Hematopoietic multipotent progenitor cell treated with erythropoietin and hydrocortisone succinate and interleukin-3 and kit ligand, for 15 days (in vitro differentiated cells): ENCODE measurements around the gene LHX4.
"Not testable (repeated sequence)": the region's sequence is repeated elsewhere in the genome, so short reads cannot be mapped to it uniquely, and the experiment has no call there.

Experiments
- DNase-seq: peaks from one replicate; pipeline ENCODE4 v3.0.0-alpha.2; 2015; ENCODE audit warnings: low spot score

Gene LHX4

DNA sequence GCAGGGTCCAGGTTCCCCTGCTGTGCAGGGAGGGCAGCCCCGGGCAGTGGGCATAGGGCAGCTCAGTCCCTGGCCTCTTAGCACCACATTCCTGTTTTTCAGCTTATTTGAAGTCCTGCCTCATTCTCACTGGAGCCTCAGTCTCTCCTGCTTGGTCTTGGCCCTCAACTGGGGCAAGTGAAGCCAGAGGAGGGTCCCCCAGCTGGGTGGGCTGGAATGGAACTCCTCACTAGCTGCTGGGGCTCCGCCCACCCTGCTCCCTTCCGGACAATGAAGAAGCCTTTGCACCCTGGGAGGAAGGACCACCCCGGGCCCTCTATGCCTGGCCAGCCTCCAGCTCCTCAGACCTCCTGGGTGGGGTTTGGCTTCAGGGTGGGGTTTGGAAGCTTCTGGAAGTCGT is 32.8 kb upstream of the LHX4 start:
- no peak for DNase-seq

DNA sequence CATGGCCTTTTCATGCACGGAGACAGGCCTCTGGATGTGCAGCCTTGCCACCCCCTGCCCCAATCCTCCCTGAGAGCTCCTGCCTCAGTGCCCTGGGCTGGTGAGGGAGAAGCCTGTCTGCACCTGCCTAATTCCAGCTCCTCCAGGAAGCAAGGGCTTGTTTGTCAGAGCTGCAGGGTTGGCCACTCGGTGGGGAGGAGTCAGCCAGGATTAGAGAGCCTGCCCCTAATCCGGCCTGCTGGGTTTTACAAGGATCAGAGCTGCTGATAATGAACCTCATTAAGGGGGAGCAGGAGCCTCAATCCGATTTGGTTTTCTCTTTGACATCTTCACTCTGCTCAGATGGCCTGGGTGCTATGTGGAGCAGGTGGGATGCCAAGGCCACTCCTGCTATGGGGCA is 31.9 kb upstream of the LHX4 start:
- DNase-seq: no peak

DNA sequence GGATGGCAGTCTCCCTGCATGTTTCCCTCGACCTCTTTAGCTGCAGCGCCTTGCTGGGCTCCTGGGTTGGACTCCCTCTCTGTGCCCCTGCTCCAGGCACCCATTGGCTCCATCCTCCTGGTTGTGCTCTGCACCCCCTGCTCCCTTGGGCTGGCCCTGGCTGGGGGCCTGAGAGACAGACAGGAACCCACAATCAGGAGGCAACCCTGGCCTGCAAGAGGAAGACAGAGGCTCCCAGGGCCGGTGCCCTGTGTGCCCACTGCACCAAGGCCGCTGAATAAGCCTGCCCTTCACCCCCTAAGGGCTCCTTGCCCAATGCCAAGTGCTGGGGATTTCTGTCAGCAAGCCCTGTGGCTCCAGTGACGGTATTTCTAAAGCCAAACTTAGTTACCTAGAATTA is 31.5 kb upstream of the LHX4 start:
- no peak for DNase-seq

DNA sequence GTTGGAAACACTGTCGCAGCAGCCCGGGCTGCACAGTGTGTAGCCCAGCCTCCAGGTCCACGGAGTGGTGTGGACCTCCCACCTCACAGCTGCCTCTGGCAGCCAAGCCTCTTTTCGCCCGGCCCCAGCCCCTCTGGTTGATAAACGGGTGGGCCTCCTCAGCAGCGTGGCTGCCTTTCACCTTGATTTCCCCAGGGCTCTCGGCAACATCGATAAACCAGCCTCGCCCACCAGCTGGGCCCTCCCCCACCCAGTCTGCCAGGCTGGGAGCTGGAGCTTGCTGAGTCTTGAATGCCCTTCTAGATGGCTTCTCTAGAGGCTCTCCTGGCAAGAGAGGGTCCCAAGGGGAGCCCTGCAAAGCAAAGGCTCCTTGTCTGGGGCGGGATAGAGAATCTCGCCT is 31.0 kb upstream of the LHX4 start:
- DNase-seq: no peak

DNA sequence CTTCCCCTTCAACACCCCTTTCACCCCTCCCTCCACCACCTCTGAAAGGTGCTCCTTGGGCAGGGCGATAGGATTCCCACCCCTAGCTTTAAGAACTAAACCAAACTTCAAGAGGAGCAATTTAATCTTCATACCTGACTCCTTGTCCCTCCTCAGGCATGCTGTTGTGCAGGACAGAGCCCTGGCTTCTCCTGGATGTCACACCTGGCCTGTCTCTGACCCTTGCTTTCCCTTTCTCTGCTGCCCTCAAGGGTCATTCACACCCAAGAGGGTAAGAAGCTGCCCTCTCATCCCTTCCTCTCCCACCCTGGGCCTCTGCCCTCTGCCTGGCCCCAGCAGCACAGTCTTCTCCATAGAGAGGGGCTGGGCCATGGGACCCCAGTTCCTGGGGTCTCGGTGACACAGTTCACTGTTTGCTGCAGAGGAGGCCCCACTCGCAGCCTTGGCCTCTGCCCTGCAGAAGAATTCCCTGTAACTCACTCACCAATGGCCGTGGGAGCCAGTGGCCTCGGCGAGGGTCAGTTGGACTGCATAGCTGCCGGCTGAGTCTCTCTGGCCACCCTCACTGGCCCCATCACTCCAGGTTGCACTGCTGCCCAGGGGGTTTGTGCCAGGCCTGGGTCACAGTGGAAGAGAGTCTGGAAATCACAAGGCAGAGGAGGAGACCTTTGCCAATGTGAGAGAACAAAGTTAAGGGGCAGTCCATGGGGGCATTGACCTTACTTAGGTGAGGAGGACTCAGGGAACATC is 28.4 kb upstream of the LHX4 start:
- DNase-seq: no peak

DNA sequence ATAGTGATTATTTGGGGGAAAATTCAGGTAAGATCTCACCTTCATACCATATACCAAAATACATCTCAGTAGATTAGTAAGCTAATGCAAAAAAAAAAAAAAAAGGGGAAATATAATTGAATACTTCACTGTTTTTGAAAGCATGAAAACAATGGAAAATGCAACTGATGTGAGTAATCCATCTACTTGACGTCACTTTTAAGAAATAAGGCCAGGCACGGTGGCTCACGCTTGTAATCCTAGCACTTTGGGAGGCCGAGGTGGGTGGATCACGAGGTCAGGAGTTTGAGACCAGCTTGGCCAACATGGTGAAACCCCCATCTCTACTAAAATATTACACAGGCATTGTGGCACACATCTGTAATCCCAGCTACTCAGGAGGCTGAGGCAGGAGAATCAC is 27.5 kb upstream of the LHX4 start:
- DNase-seq: not testable (repeated sequence)

DNA sequence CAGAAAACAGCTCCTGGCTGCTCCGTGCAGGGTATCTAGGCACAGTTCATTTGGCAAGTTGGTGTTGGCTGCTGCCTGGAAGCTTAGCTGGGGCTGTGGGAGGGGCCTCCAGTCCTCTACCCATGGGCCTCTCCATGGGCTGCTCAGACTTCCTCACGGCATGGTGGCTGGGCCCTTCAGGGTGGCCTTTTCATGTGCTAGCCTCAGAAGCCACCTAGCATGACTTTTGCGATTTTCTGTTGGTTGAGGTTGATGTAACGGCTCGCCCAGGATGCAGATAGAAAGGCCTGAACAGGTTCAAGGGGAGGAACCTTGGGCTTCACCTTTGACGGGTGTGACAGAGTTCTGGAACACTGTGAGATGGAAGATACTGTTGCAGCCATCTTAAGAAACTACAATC is 25.8 kb upstream of the LHX4 start:
- DNase-seq: no peak

DNA sequence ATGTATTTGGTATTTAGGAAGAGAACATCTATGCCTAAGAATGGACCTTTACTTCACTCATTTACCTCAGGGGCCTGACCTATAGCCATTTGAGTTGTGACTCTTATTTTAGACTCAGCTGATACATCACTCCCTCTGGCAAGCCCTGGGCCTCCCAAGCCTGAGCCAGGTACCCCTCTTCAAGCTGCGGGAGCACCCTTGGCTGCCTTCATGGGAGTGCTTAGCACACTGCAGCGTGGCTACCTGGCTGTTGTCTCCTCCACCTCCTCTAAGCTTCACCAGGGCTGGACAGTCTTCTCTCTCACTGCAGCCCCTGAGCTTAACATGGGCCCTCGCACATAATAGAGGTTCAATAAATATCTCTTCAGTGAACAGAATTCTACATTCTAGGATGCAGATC is 23.5 kb upstream of the LHX4 start:
- DNase-seq: no peak

DNA sequence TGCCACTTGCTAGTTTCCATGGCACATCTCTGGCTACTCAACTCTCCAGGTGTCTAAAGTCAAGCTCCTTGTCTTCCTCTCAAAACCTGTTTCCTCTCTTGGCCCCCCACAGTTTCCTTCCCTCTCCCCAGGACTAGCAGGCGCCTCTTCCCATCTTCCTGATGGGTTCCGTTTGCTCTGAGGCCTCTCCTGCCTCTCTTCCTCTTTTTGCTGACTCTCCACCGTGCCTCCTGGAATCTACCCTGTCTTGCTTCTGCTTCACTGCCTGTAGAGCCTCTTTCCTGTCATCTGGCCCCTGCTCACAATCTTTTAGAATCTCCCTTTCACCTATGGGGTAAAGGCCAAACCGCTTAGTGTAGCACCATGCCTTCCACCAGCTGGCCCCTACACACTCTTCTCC is 21.8 kb upstream of the LHX4 start:
- no peak for DNase-seq

DNA sequence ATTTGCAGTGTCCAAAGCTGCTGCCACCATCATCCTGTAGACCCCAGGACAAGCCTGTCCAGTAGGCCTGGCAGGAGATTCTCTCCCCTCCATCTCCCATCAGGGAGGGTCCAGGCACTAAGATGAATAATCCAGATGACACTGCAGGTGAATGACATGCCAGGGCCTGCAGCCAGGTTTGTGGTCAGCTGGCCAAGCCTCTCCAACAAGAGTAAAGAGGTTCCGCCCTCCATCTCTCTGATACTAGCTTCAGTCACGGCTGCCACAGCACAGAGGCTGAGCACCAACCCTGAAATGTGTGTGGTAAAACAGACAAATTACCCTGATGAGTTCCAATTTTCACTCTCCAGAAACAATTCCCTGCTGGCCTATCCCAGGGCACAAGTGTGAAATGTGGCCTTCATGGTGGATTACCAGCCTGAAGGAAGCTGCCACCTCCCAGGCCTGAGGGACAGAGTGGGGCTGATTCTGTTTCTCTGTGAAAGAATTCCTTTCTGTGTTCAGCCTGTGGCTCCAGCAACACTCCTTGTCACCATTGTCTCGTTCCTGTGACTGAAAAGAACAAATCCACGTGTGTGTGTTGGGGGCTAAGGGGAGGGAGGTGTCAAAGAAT is 19.9 kb upstream of the LHX4 start:
- no peak for DNase-seq

DNA sequence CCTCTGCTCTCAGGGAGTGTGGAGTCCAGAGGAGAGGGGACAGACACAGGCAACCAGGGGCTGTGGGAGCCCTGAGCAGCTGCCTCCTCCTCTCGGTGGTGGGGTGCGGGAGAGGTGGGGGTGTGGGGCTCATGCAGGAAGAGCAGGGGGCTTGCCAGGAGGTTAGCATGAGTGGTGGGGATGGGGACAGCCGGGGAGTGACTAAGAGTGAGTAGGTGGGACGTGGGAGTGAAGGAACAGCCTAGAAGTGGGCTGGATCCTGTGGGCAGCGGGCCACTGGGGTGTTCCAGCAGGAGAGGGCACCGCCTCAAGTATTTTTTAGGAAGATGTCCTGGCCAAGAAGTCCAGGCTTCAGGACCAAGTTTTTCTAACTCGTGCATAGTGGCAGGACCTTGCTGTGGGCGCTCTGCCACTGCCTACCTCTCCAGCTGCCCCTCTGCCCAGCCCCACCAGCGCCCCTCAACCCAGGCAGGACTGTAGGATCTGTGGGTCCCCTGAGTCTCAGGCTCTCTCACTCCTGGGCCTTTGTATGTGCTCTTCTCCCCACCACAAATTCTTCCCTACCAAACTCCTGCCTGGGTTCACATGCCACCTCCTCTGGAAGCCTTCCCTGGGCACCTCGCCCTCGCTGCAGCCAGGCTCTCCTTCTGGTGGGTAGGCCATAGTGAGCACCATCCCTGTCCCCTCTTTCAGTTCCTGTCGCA is 18.8 kb upstream of the LHX4 start:
- no peak for DNase-seq

DNA sequence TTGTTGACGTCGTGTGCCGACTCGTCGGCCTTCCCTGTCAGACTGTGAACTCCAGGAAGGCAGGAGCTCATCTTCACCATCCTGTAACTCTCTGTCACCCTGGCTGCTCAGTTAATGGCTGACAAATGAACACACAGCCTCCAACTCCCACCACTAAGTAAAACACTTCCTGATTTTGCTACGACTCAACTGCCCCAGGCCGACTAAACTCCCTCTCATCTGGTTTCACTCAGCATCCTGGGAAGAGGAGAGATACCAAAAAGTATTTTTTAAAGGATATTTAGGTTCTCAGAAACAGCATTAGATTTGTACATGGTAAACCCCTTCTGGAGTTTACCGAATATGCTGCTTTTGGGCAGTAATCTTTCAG is 18.2 kb upstream of the LHX4 start:
- DNase-seq: no peak

DNA sequence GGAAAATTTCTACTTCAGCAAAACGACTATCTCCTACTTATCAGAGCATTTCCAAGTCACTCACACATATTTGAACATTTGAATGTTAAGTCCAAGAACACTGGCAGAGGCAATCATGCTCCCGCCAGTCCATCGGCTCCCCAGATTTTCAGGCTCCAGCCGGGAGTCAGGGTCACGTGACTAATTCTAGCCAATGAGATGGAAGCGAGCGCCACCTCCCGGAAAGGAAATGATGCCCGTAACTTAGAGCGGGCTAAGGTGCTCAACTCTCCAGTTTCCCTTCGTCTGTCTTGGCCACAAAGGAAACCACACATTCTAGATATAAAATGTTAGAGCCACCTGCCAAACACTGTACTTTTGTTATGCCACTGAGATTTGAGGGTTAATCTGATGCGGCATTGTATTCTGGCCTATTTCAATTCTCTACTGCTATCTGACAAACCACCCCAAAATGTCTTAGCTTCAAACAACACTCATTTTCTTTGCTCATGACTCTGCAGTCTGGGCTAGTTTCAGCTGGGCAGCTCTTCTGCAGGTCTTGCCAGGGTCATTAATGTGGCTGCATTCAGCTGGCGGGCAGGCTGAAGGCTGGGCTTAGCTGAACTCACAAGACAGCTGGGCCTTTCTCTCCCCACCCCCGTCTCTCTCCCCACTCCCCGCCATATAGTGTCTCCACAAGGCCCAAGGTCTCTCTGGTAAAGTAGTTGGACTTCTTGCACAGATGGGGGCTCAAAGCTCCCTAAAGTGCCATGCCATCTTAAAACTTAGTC is 16.5 kb upstream of the LHX4 start:
- peak; percentile 35 for DNase-seq

DNA sequence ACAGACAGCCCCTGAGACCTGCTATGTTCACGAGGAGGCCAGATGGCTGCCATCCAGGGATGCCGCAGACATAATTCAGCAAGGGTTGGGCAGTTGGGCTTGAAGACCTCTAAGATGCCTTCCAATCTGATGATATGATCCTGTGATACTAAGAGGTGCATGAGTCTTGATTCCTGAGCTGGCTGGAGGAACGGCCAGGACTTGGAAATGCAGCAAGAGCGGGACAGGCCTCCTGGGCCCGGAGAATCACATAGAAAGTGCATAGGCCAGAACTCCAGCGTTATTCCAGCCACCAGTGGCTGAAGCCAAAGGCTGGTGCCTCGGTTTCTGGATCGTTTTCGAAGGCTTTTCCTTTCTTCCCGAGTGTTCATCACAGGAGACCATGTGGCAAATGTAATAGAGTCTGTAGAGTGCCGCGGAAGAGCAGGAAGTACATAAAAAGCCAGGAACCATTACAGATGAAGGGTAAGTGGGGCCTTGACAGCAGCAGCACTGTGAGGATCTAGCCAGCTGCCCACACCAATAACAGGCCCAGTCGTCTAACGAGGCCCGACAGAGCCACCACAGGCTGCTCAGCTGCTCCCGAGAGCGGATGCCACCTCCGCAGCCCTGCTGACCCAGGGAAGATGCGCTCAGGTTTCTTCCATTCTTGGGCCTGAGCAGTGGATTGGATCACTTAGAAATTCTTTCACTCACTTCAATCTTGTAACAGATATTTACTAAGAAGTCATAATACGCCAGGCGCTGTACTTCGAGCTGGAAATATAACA is 14.0 kb upstream of the LHX4 start:
- DNase-seq: no peak

DNA sequence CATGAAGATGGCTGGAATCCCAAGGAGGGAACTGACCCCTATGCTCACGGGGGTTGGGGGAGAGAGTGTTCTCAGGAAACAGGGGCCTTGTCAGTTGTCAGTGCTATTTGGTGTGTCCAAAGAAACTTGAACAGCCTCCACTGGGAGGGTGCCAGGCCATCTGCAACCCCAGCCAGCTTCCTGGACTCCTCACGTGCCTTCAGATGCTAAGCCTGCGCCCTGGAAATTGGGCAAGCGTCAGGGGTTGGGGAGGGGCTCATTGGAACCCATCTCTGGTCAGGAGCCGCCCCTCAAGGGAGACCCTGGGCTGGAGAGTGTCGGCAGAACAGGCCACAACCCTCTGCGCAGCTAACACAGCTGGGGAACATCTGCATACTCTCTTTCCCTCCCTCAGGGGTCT is 13.1 kb upstream of the LHX4 start:
- DNase-seq: no peak

DNA sequence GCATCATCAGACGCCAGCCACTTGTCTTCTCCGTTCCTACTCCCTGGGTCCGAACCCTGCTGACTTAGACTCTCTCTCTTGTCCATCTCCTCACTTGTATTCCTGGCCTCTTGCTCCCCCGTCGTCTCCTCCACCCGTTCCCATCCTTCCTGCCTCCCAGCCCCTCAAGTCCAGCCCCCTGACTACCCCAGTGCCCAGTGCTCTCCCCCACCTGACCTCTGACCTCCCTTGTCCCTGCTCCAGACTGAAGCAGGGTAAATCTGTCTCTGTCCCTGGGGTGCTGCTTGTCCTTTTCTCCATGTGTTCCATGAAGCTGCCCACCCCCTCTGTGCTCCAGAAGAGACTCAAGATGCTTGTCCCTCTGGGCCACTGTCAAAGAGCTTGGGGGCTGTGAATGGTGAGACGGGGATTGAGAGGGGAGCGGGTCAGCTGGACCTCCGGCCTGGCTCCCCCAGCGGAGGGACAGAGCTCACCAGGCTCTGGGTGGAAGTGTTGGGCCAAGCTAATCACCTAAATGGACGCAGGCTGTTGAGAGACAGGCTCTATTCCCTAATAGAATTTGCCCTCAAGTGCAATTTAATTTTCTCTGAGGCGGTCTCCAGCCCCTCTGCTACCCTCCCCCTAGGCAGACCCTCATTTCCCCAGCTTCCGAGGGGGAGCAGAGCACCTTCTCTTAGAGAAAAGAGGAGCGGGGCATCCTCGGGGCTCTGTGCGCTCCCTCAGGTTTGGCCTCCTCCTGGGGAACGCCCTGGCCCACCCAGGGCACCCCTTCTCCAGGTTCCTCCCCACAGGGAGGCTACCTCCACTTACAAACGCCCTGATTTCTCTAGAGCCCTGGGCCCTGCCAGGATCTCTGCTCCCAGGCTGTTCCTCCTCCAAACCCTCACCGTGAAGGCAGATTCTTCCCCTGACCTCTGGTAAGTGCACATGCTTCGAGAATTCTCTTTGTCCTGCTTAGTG is 11.0 kb upstream of the LHX4 start:
- DNase-seq: no peak

DNA sequence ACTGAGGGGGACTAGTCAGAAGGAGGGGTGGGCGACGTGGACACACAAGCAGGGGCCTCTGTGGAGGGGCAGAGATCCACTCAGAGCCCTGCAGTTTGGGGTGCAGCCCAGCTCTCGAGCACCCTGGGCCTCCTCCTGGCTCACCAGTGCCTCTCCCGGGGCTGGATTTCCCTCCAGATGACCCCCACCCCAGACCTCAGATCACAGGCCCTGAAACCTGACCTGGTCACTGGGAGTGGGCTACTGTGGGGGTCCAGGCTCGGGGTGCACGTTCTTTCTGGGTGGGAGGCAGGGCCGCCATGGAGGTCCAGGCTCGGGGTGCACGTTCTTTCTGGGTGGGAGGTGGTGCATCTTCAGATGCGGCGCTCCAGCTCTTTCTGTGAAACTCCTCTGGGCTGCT is 10.3 kb upstream of the LHX4 start:
- DNase-seq: no peak

DNA sequence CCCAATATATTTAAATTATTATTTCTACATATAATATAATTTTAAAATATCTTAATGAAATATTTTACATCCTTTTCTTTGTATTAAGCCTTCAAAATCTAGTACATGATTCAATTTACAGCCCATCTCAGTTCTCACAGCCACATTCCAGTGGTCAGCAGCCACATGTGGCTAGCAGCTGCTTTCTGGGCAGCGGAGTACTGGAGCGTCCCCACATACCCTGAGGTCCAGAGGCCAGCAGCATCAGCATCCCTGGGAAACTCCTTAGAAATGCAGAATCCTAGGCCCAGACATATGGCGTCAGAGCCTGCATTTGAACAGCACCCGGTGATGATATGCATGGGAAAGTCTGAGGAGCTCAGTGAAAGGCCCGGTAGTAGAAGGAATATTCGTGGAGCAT is 8.6 kb upstream of the LHX4 start:
- DNase-seq: no peak

DNA sequence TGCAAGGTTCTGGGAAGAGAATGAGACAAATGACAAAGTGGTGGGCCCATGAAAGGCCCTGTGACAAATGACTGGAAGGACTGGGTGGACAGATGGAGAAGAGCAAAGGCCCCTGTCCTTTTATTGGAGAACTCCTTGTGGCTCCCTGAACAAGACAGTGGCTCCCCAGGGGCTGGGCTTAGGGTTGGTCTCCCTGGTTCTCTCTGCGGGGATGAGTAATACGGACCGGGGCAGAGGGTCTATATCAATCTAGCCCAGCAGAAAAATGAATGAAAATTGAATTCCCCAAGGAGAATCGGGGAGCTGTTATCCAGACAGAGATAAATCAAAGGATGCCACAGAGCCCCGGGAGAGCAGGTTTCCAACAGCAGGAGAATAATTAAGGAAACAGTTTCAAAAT is 5.2 kb upstream of the LHX4 start:
- DNase-seq: no peak

DNA sequence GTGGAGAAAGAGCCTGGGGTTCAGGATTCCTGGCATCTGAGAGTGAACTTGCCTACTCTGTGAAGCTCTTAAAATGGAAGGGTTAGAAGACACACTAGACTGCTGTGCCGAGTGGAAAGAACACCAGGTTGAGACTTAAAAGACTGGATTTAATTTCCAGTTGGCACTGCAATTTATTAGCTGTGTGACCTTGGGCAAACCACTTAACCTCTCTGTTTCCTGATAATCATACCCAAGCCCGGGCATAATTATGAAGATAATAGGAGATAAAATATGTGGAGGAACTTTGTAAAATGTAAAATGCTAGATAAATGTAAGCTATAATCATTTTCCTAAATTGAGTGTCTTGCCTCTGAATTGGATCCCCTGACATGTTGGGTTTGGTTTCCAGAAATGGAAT is 4.7 kb upstream of the LHX4 start:
- no peak for DNase-seq
